Skeletal muscle satellite cell (primary cell): ENCODE measurements around the gene NAV3.

Experiments
- H3K27me3 ChIP-seq: 2 replicates; pipeline ENCODE4 v1.7.0; 2013; ENCODE audit warnings: low read length; ENCODE audit not compliant: control insufficient read depth, insufficient read depth
- H3K36me3 ChIP-seq: 2 replicates; pipeline ENCODE4 v1.7.0; 2013; ENCODE audit warnings: mild to moderate bottlenecking, control low read depth, low read length; ENCODE audit not compliant: insufficient read depth
- H3K4me1 ChIP-seq: 2 replicates; pipeline ENCODE4 v1.7.0; 2013; ENCODE audit warnings: low read length; ENCODE audit not compliant: control insufficient read depth, insufficient read depth
- H3K4me2 ChIP-seq: 2 replicates; pipeline ENCODE4 v1.7.0; 2013; ENCODE audit warnings: mild to moderate bottlenecking, low read length
- H3K4me3 ChIP-seq: 2 replicates; pipeline ENCODE4 v1.7.0; 2013; ENCODE audit warnings: low read length
- H3K9ac ChIP-seq: 2 replicates; pipeline ENCODE4 v1.7.0; 2013; ENCODE audit warnings: mild to moderate bottlenecking, low read depth, low read length, moderate library complexity
- H3K9me3 ChIP-seq: replicated peaks from 2 replicates; pipeline ENCODE4 v1.7.0; 2013; ENCODE audit warnings: mild to moderate bottlenecking, control low read depth, low read length

The NAV3 gene

GRCh38 chr12:77894556-77894955, 63.9 kb downstream of the NAV3 start:
- H3K4me1 ChIP-seq = peaks cover 8% of the 10 kb centered on the region
- H3K4me2 ChIP-seq = no peak overlapping the region
- no peaks in the 10 kb centered on the region for H3K27me3 ChIP-seq
- no peaks in the 10 kb centered on the region for H3K36me3 ChIP-seq
- H3K9me3 ChIP-seq = no peaks in the 10 kb centered on the region
- H3K9ac ChIP-seq = no peak overlapping the region
- no peak overlapping the region for H3K4me3 ChIP-seq

GRCh38 chr12:77895699-77896098, 65.0 kb downstream of the NAV3 start:
- H3K9me3 ChIP-seq = no peaks in the 10 kb centered on the region
- H3K27me3 ChIP-seq = no peaks in the 10 kb centered on the region
- no peak overlapping the region for H3K4me2 ChIP-seq
- H3K4me1 ChIP-seq = peaks cover 8% of the 10 kb centered on the region
- no peak overlapping the region for H3K9ac ChIP-seq
- H3K36me3 ChIP-seq = no peaks in the 10 kb centered on the region
- H3K4me3 ChIP-seq = no peak overlapping the region

- Histone ChIP-seq H3K4me3 (no peak overlapping the region), H3K9ac (no peak overlapping the region), H3K4me2 (no peak overlapping the region), H3K27me3 (no peaks in the 10 kb centered on the region), H3K4me1 (no peaks in the 10 kb centered on the region), H3K36me3 (no peaks in the 10 kb centered on the region), H3K9me3 (no peaks in the 10 kb centered on the region)
Measured at GRCh38 chr12:77907936-77908335, 77.2 kb downstream of the NAV3 start.

GRCh38 chr12:77914081-77914488, 83.4 kb downstream of the NAV3 start:
- H3K9me3 ChIP-seq = no peaks in the 10 kb centered on the region
- H3K9ac ChIP-seq = no peak overlapping the region
- no peaks in the 10 kb centered on the region for H3K36me3 ChIP-seq
- no peak overlapping the region for H3K4me2 ChIP-seq
- no peak overlapping the region for H3K4me3 ChIP-seq
- H3K4me1 ChIP-seq = no peaks in the 10 kb centered on the region
- H3K27me3 ChIP-seq = no peaks in the 10 kb centered on the region

GRCh38 chr12:77915071-77915600, 84.4 kb downstream of the NAV3 start:
- no peaks in the 10 kb centered on the region for H3K36me3 ChIP-seq
- H3K4me2 ChIP-seq = no peak overlapping the region
- H3K4me3 ChIP-seq = no peak overlapping the region
- no peaks in the 10 kb centered on the region for H3K4me1 ChIP-seq
- H3K9ac ChIP-seq = no peak overlapping the region
- H3K27me3 ChIP-seq = no peaks in the 10 kb centered on the region
- H3K9me3 ChIP-seq = no peaks in the 10 kb centered on the region

GRCh38 chr12:77916276-77916675, 85.6 kb downstream of the NAV3 start:
- Histone ChIP-seq H3K27me3 (no peaks in the 10 kb centered on the region), H3K9ac (no peak overlapping the region), H3K4me3 (no peak overlapping the region), H3K4me1 (no peaks in the 10 kb centered on the region), H3K9me3 (no peaks in the 10 kb centered on the region), H3K36me3 (no peaks in the 10 kb centered on the region), H3K4me2 (no peak overlapping the region)

GRCh38 chr12:77918046-77918445, 87.4 kb downstream of the NAV3 start:
- H3K27me3 ChIP-seq = no peaks in the 10 kb centered on the region
- H3K9ac ChIP-seq = no peak overlapping the region
- H3K4me2 ChIP-seq = no peak overlapping the region
- H3K4me1 ChIP-seq = no peaks in the 10 kb centered on the region
- H3K36me3 ChIP-seq = no peaks in the 10 kb centered on the region
- no peak overlapping the region for H3K4me3 ChIP-seq
- no peaks in the 10 kb centered on the region for H3K9me3 ChIP-seq

GRCh38 chr12:77919450-77919849, 88.8 kb downstream of the NAV3 start:
- H3K9ac ChIP-seq = no peak overlapping the region
- no peaks in the 10 kb centered on the region for H3K4me1 ChIP-seq
- no peaks in the 10 kb centered on the region for H3K9me3 ChIP-seq
- no peak overlapping the region for H3K4me2 ChIP-seq
- no peaks in the 10 kb centered on the region for H3K27me3 ChIP-seq
- no peaks in the 10 kb centered on the region for H3K36me3 ChIP-seq
- no peak overlapping the region for H3K4me3 ChIP-seq

GRCh38 chr12:77923882-77924281, 93.2 kb downstream of the NAV3 start:
- Histone ChIP-seq H3K4me1 (peaks cover 3% of the 10 kb centered on the region), H3K36me3 (no peaks in the 10 kb centered on the region), H3K4me2 (no peak overlapping the region), H3K4me3 (no peak overlapping the region), H3K9me3 (no peaks in the 10 kb centered on the region), H3K27me3 (no peaks in the 10 kb centered on the region), H3K9ac (no peak overlapping the region)

- H3K27me3 ChIP-seq = no peaks in the 10 kb centered on the region
- no peak overlapping the region for H3K4me3 ChIP-seq
- H3K36me3 ChIP-seq = no peaks in the 10 kb centered on the region
- H3K9ac ChIP-seq = no peak overlapping the region
- H3K4me1 ChIP-seq = peaks cover 3% of the 10 kb centered on the region
- H3K4me2 ChIP-seq = no peak overlapping the region
- no peaks in the 10 kb centered on the region for H3K9me3 ChIP-seq
Measured at GRCh38 chr12:77924703-77925102, 94.0 kb downstream of the NAV3 start.

GRCh38 chr12:77925536-77926108, 94.9 kb downstream of the NAV3 start:
- Histone ChIP-seq H3K4me2 (peak overlapping the region; percentile 60), H3K9ac (no peak overlapping the region), H3K36me3 (no peaks in the 10 kb centered on the region), H3K4me1 (peaks cover 3% of the 10 kb centered on the region), H3K4me3 (peak overlapping the region; percentile 44), H3K27me3 (no peaks in the 10 kb centered on the region), H3K9me3 (no peaks in the 10 kb centered on the region)

- Histone ChIP-seq H3K9me3 (no peaks in the 10 kb centered on the region), H3K27me3 (no peaks in the 10 kb centered on the region), H3K4me1 (peaks cover 3% of the 10 kb centered on the region), H3K9ac (no peak overlapping the region), H3K36me3 (no peaks in the 10 kb centered on the region), H3K4me2 (no peak overlapping the region), H3K4me3 (no peak overlapping the region)
Measured at GRCh38 chr12:77928078-77928477, 97.4 kb downstream of the NAV3 start.
